Mesendoderm (in vitro differentiated cells): Measurements from ENCODE around the gene ROBO4.
A peak's percentile ranks its signal among the peaks of the same experiment; 100 is the strongest.

Source experiments
- DNase-seq: peaks from one replicate; pipeline ENCODE4 v3.0.0; 2013
- H2AK5ac ChIP-seq: 2 replicates; pipeline ENCODE4 v1.6.1; 2013; ENCODE audit warnings: low read length, inconsistent platforms
- H2BK120ac ChIP-seq: 2 replicates; pipeline ENCODE4 v1.6.1; 2013; ENCODE audit warnings: low read depth, mild to moderate bottlenecking, low read length, moderate library complexity, mixed read lengths
- H2BK15ac ChIP-seq: replicated peaks from 2 replicates; pipeline ENCODE4 v1.6.1; 2013; ENCODE audit warnings: low read depth, mild to moderate bottlenecking, moderate library complexity
- H2BK5ac ChIP-seq: 2 replicates; pipeline ENCODE4 v1.6.1; 2013; ENCODE audit warnings: low read length, inconsistent platforms
- H3K18ac ChIP-seq: 2 replicates; pipeline ENCODE4 v1.6.1; 2013; ENCODE audit warnings: mild to moderate bottlenecking, low read length, mixed read lengths
- H3K23ac ChIP-seq: one replicate; pipeline ENCODE4 v1.6.1; 2013; ENCODE audit warnings: low read length
- H3K27ac ChIP-seq: 2 replicates; pipeline ENCODE4 v1.5.1; 2013; ENCODE audit warnings: low read depth, mild to moderate bottlenecking, inconsistent platforms, low read length, moderate library complexity
- H3K27me3 ChIP-seq: 2 replicates; pipeline ENCODE4 v1.6.1; 2013; ENCODE audit warnings: low read length, control low read depth, mild to moderate bottlenecking, inconsistent platforms; ENCODE audit not compliant: insufficient read depth, poor library complexity
- H3K36me3 ChIP-seq: 2 replicates; pipeline ENCODE4 v1.6.1; 2013; ENCODE audit warnings: low read length, inconsistent platforms; ENCODE audit not compliant: control insufficient read depth, insufficient read depth
- H3K4ac ChIP-seq: one replicate; pipeline ENCODE4 v1.6.1; 2013; ENCODE audit warnings: low read depth, mild to moderate bottlenecking, low read length, moderate library complexity
- H3K4me1 ChIP-seq: 2 replicates; pipeline ENCODE4 v1.6.1; 2013; ENCODE audit warnings: low read depth, low read length, inconsistent platforms; ENCODE audit not compliant: control insufficient read depth
- H3K4me2 ChIP-seq: 2 replicates; pipeline ENCODE4 v1.6.1; 2013; ENCODE audit warnings: low read length
- H3K4me3 ChIP-seq: 2 replicates; pipeline ENCODE4 v1.5.1; 2013; ENCODE audit warnings: mild to moderate bottlenecking, low read length
- H3K56ac ChIP-seq: one replicate; pipeline ENCODE4 v1.6.1; 2013; ENCODE audit warnings: low read length
- H3K79me1 ChIP-seq: 2 replicates; pipeline ENCODE4 v1.6.1; 2013; ENCODE audit warnings: low read length, inconsistent platforms
- H3K79me2 ChIP-seq: 2 replicates; pipeline ENCODE4 v1.6.1; 2013; ENCODE audit warnings: mild to moderate bottlenecking, low read length; ENCODE audit not compliant: control insufficient read depth, insufficient read depth
- H3K9ac ChIP-seq: 2 replicates; pipeline ENCODE4 v1.6.1; 2013; ENCODE audit warnings: low read length, inconsistent platforms
- H4K5ac ChIP-seq: one replicate; pipeline ENCODE4 v1.6.1; 2013; ENCODE audit warnings: low read length
- H4K8ac ChIP-seq: one replicate; pipeline ENCODE4 v1.6.1; 2013; ENCODE audit warnings: low read depth, mild to moderate bottlenecking, control low read depth, low read length, moderate library complexity
- WGBS: extraction: QIAGEN DNeasy Blood & Tissue Kit; methylation state at CpG from one replicate; pipeline ENCODE4 v1.1.7; 2013; ENCODE audit warnings: low lambda C conversion rate, missing lambda C conversion rate; ENCODE audit not compliant: insufficient coverage; ENCODE audit errors: extremely low coverage; 5-methylcytosine and 5-hydroxymethylcytosine counted together

The ROBO4 gene

GRCh38 chr11:124864176-124864891 lies 33.3 kb downstream of the ROBO4 start:
- Histone ChIP-seq H4K5ac (no peak overlapping the region), H3K4me1 (no peaks in the 10 kb centered on the region)
- no CpG with 5 or more reads among the region's 18 CpGs for WGBS

GRCh38 chr11:124863826-124864165 lies 33.9 kb downstream of the ROBO4 start:
- no peak overlapping the region for H3K27ac ChIP-seq
- no peaks in the 10 kb centered on the region for H3K4me1 ChIP-seq
- no peak overlapping the region for H2BK120ac ChIP-seq
- H3K18ac ChIP-seq, result no peak overlapping the region
- H3K4me2 ChIP-seq, result no peak overlapping the region
- no peak overlapping the region for H3K4ac ChIP-seq
- H3K27me3 ChIP-seq, result peaks cover 73% of the 10 kb centered on the region
- no peaks in the 10 kb centered on the region for H3K36me3 ChIP-seq
- H4K5ac ChIP-seq, result no peak overlapping the region
- H3K4me3 ChIP-seq, result no peak overlapping the region
- no peak overlapping the region for H3K56ac ChIP-seq
- peak; percentile 26 for DNase-seq
- H3K9ac ChIP-seq, result no peak overlapping the region
- H2AK5ac ChIP-seq, result no peak overlapping the region
- WGBS, result no CpG with 5 or more reads among the region's 9 CpGs
- H2BK5ac ChIP-seq, result no peak overlapping the region
- no peak overlapping the region for H4K8ac ChIP-seq
- no peak overlapping the region for H3K23ac ChIP-seq
- H3K79me1 ChIP-seq, result no peaks in the 10 kb centered on the region
- H3K79me2 ChIP-seq, result no peaks in the 10 kb centered on the region
- no peak overlapping the region for H2BK15ac ChIP-seq

More at GRCh38 chr11:124864176-124864891, 33.3 kb downstream of the ROBO4 start:
- no peak overlapping the region for H2BK120ac ChIP-seq
- peaks cover 78% of the 10 kb centered on the region for H3K27me3 ChIP-seq
- no peak overlapping the region for H3K4me3 ChIP-seq
- no peak overlapping the region for H3K4me2 ChIP-seq
- H4K8ac ChIP-seq, result no peak overlapping the region
- H3K56ac ChIP-seq, result no peak overlapping the region
- DNase-seq, result no peak
- no peak overlapping the region for H3K4ac ChIP-seq
- no peaks in the 10 kb centered on the region for H3K79me2 ChIP-seq
- H3K9ac ChIP-seq, result no peak overlapping the region
- no peaks in the 10 kb centered on the region for H3K36me3 ChIP-seq
- H3K27ac ChIP-seq, result no peak overlapping the region
- no peak overlapping the region for H3K18ac ChIP-seq
- H2BK15ac ChIP-seq, result no peak overlapping the region
- no peak overlapping the region for H3K23ac ChIP-seq
- no peak overlapping the region for H2AK5ac ChIP-seq
- no peaks in the 10 kb centered on the region for H3K79me1 ChIP-seq
- no peak overlapping the region for H2BK5ac ChIP-seq

GRCh38 chr11:124863137-124863825 lies 34.4 kb downstream of the ROBO4 start:
- Histone ChIP-seq H3K56ac (no peak overlapping the region), H3K4ac (no peak overlapping the region), H3K9ac (no peak overlapping the region), H4K5ac (no peak overlapping the region), H2AK5ac (no peak overlapping the region), H3K27me3 (peaks cover 68% of the 10 kb centered on the region), H3K23ac (no peak overlapping the region), H3K4me3 (no peak overlapping the region), H3K27ac (no peak overlapping the region), H2BK120ac (no peak overlapping the region), H3K79me1 (no peaks in the 10 kb centered on the region), H3K4me2 (no peak overlapping the region), H2BK15ac (no peak overlapping the region), H3K18ac (no peak overlapping the region), H3K36me3 (no peaks in the 10 kb centered on the region), H3K4me1 (no peaks in the 10 kb centered on the region), H3K79me2 (no peaks in the 10 kb centered on the region), H2BK5ac (no peak overlapping the region), H4K8ac (no peak overlapping the region)
- DNase-seq, result peak; percentile 19
- WGBS, result no CpG with 5 or more reads among the region's 31 CpGs

- Histone ChIP-seq H2AK5ac (no peak overlapping the region), H3K27ac (no peak overlapping the region), H3K23ac (no peak overlapping the region), H3K9ac (no peak overlapping the region), H2BK5ac (no peak overlapping the region), H3K18ac (no peak overlapping the region), H4K8ac (no peak overlapping the region), H2BK15ac (no peak overlapping the region), H3K4ac (no peak overlapping the region), H2BK120ac (no peak overlapping the region), H3K79me1 (no peaks in the 10 kb centered on the region), H3K27me3 (peaks cover 54% of the 10 kb centered on the region), H3K4me2 (no peak overlapping the region), H3K4me3 (no peak overlapping the region), H3K56ac (no peak overlapping the region), H3K79me2 (no peaks in the 10 kb centered on the region), H3K4me1 (no peaks in the 10 kb centered on the region), H3K36me3 (no peaks in the 10 kb centered on the region), H4K5ac (no peak overlapping the region)
- no peak for DNase-seq
- WGBS, result no CpG with 5 or more reads among the region's 4 CpGs
Observed at GRCh38 chr11:124861670-124862069, 36.0 kb downstream of the ROBO4 start.

- no peaks in the 10 kb centered on the region for H3K4me1 ChIP-seq
- H4K8ac ChIP-seq, result no peak overlapping the region
- H3K9ac ChIP-seq, result no peak overlapping the region
- no peak overlapping the region for H2BK120ac ChIP-seq
- H3K27ac ChIP-seq, result no peak overlapping the region
- no peak overlapping the region for H3K4me3 ChIP-seq
- no peak for DNase-seq
- no peak overlapping the region for H3K56ac ChIP-seq
- no peak overlapping the region for H4K5ac ChIP-seq
- no peak overlapping the region for H3K4me2 ChIP-seq
- H3K27me3 ChIP-seq, result peaks cover 33% of the 10 kb centered on the region
- H3K79me2 ChIP-seq, result no peaks in the 10 kb centered on the region
- WGBS, result no CpG with 5 or more reads among the region's 2 CpGs
- H3K23ac ChIP-seq, result no peak overlapping the region
- no peak overlapping the region for H3K4ac ChIP-seq
- H3K18ac ChIP-seq, result no peak overlapping the region
- no peak overlapping the region for H2BK15ac ChIP-seq
- no peaks in the 10 kb centered on the region for H3K36me3 ChIP-seq
- H2AK5ac ChIP-seq, result no peak overlapping the region
- H2BK5ac ChIP-seq, result no peak overlapping the region
- no peaks in the 10 kb centered on the region for H3K79me1 ChIP-seq
Observed at GRCh38 chr11:124859171-124859570, 38.5 kb downstream of the ROBO4 start.
